ENCODE data around the gene FBXL4.

The FBXL4 gene

DNA sequence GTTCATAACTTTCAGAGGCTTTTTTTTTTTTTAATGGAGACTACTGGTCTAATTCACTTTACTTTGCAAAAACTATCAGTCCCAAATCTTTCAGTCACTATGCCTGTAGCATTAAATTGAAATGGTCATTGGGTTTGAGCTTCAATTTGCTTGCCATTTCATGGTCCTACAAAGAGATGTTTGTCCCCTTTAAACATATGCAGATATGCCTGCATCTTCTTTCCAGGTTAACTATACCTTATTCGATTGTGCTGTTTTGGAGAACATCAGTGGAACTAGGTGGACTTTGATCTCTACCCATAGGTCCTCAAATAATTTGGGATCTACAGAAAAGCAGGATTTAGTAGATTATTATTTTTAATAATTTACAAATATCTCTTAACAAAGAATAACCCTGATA is 108.8 kb downstream of the FBXL4 start:
- DNase-seq (ENCODE audit: low spot score): no peak

DNA sequence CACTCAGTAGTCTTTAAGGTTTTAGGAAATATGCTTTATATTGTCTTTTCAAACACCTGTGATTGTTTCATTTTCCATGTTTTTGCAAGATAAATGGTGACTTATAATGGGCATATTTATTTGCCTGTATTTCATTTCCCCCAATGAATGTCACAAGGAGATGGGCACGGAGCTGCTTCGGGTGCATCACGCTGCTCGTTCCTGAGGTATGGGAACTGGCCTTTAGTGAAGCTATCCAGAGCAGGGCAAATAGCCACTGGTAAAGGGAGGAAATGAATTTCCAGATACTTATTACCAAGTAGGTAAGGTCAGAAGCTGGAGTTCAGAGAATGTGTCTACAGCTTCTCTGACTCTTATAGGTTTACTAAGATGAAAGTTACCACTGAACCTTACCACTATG is 109.7 kb downstream of the FBXL4 start:
- DNase-seq (ENCODE audit: low spot score): no peak

DNA sequence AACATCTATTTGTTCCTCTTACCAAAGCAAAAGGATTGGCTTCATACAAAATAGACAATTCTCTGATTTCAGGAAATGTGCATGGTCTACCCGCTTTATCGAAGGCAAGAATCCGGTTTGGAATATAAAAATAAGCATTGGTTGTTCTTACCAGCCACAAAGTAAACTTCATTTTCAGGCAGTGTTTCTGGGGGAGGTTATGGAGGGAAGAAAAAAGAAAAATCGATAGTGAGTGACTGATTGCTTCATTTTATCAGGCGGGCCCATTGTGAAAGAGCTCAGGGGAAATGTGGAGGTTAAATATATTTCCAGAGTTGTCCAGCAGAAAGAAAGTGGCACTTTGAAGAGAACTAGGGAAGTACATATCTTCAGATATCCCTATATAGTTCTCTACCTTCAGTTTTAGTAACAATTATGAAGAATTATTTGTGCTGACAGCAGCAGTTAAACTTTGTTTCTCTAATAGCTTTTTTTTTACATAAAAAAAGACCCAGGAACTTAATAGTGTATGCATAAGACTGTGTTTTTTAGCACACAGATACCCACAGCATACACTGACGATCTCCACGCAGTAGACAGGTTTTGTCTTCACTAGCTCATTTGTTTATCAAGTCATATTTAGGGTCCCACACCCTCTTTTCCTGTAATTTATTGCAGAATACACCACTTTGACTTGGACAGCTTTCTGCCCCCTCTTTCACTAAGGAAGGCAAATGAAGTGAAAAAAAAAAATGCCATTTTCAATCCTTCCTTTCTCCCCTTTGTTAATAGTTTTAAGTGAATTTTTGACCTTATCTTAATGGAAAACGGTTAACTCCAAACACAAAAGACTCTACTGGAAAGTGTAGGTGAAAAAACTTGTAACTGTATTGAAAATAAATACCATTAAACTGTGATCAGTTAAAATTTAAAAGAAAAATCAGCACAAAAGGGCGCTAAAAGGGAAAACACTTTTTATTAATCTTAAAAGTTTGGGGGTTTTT is 110.5 kb downstream of the FBXL4 start:
- DNase-seq (ENCODE audit: low spot score): no peak

- DNase-seq (ENCODE audit: low spot score): no peak
Observed at GRCh38 chr6:98836025-98836961, 111.5 kb downstream of the FBXL4 start.

GRCh38 chr6:98835149-98836024 is 112.4 kb downstream of the FBXL4 start:
- no peak for DNase-seq (ENCODE audit: low spot score)

- DNase-seq (ENCODE audit: low spot score): peak; percentile 73
Observed at GRCh38 chr6:98834060-98835031, 113.4 kb downstream of the FBXL4 start, which contains the start of gene POU3F2. TSS of gene POU3F2 (plus strand) at chr6:98834574. CDS start at chr6:98834874, 300 bp downstream.

GRCh38 chr6:98833307-98834059 is 114.3 kb downstream of the FBXL4 start:
- DNase-seq (ENCODE audit: low spot score): peak; percentile 30

- peak; percentile 48 for DNase-seq (ENCODE audit: low spot score)
Observed at GRCh38 chr6:98833057-98833306, 114.8 kb downstream of the FBXL4 start.

GRCh38 chr6:98832284-98833056 is 115.3 kb downstream of the FBXL4 start:
- peak; percentile 86 for DNase-seq (ENCODE audit: low spot score)

- no peak for DNase-seq (ENCODE audit: low spot score)
Observed at GRCh38 chr6:98831959-98832283, 115.8 kb downstream of the FBXL4 start.

GRCh38 chr6:98831057-98831958 is 116.4 kb downstream of the FBXL4 start:
- no peak for DNase-seq (ENCODE audit: low spot score)

GRCh38 chr6:98830146-98830545 is 117.6 kb downstream of the FBXL4 start:
- no peak for DNase-seq (ENCODE audit: low spot score)

- DNase-seq (ENCODE audit: low spot score): no peak
Observed at GRCh38 chr6:98828941-98829411, 118.8 kb downstream of the FBXL4 start.

DNA sequence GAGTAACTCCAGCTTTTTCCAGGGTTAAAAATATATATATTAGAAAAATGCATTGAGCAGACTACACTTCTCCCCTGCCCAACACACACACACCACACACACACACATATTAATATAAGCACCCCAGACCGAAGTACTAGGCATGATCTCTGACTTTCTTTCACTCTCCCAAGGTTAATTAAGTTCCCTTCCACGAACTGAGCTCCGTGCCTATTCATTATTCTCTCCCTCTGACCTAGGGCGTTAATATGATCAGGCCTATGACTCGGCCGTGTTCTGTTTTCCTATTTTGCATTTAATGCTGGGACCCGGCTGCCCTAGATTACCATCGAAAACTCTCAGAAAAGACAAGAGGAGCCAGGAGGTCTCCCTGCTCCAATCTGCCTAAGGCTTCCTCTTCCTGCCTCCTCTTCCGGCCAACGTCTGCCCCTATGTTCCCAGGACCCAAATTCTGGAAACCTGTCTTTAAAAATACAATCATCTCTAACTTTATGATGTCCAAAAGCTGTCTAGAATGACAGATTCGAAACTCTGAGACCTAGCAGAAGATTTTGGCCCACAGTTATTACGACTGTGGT is 119.4 kb downstream of the FBXL4 start:
- no peak for DNase-seq (ENCODE audit: low spot score)

DNA sequence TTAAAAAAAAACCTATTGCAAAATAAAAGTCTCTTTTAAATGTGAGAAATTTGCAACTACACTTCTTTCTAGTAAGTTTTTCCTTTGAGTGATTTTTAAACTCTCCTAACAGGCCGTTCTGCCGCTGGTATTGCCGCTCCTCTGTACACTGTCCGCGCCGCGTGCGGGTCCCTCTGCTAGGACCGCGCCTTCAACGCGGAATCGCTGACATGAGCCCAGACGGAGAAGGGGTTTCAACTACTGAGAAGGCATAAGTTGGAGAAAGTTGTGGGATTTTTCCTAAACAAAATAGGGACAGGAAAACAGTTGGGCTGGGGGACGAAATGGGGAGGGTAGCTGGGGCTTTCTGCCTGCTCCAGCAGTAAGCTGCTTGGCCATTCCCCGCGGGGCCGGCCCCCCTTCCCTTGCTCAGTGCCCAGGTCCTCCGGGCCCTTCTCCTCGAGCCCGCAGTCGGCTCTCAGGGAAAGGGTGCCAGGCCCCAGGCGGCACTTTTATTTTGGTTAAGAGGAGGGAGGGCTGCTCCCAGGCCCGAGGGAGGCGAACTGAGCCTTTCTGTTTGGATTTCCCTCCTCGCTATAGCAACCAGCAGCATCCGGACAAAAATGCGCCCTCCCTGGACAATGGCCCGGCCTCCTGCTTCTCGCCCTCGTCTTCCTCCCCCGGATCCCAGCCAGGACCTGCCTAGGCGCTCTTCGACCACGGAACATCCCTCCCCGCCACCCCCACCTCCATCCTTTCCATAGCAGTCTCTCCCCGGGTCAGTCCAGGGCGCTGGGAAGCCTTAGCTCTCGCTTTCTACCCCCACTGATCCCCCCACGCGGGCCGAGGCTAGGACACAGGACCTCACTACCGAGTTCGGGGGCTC is 120.2 kb downstream of the FBXL4 start:
- peak; percentile 33 for DNase-seq (ENCODE audit: low spot score)

DNA sequence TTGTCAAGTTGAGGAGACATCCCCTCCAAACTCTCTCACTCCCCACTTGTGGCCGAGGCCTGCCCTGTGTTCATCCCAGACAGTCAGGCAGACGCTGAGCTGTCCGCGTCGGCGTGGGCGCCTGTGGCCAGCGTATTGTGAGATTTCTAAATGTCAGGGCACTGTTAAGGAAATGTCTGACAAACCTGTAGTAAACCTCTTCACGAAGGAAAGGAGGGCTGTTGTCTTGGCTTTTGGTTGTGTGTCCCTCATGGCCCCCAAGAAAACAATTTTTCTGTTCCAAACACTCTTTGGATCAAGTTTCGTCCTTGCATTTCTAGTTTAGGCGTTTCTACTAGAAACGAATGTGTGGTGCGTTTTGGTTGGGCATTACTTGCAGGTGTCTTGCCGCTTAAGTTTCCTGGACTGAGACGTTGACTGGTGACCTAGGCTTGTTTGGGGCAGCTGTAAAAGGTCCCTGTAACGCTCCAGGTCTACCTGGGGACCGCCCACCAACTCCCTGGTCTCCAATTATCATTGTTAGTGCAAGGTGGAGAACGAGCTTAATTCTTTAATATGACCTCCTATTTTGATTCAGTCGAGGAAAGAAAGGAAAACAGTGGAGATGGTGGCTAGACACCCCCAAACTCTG is 122.0 kb downstream of the FBXL4 start:
- DNase-seq (ENCODE audit: low spot score): no peak
